Upper lobe of right lung (tissue), 1 donor: Measurements from ENCODE around the gene LLGL1. TPM values are rescaled to one million over a fixed set of nuclear protein-coding genes. Genes with fewer than 3 reads are reported as not detected.

Experiments
- ATAC-seq: fragments of 200-7000 bp; cut with Tn5 transposase; one replicate; pipeline ENCODE4 v1.9.1; 2020; ENCODE audit warnings: mild to moderate bottlenecking, moderate library complexity
- DNase-seq: peaks from one replicate; pipeline ENCODE4 v3.0.0-alpha.2; 2020
- H3K27ac ChIP-seq: fragments of 200-600 bp; one replicate; pipeline ENCODE4 v1.8.0; 2022
- H3K27me3 ChIP-seq: fragments of 200-600 bp; one replicate; pipeline ENCODE4 v1.8.0; 2022; ENCODE audit warnings: mild to moderate bottlenecking
- H3K36me3 ChIP-seq: fragments of 200-600 bp; one replicate; pipeline ENCODE4 v1.8.0; 2022
- H3K4me1 ChIP-seq: fragments of 200-600 bp; one replicate; pipeline ENCODE4 v1.8.0; 2022
- H3K4me3 ChIP-seq: fragments of 200-600 bp; one replicate; pipeline ENCODE4 v1.8.0; 2022; ENCODE audit warnings: mild to moderate bottlenecking
- H3K9me3 ChIP-seq: fragments of 200-600 bp; one replicate; pipeline ENCODE4 v1.8.0; 2022
- CTCF ChIP-seq: fragments of 200-600 bp; IDR thresholded peaks from one replicate; pipeline ENCODE4 v1.8.0; 2022; ENCODE audit warnings: antibody characterized with exemption
- intact Hi-C: fragments of 100-400 bp; cut with DNase I; formaldehyde crosslinking; loops from one replicate; pipeline ENCODE4 v1.11.0; 2022
- total RNA-seq: library from RNA; stranded (reverse); fragmentation: NEBNext Ultra II Directional; extraction: Animal tissue kit (Norgen Biotek cat#: 25700); gene quantifications from one replicate; pipeline ENCODE4 v1.2.1, GENCODE V29; 2021
- donor health status: DM: no; HTN: yes; CAD: no; lungs with severe emphysema.

The LLGL1 gene
- total RNA-seq, 1 donor from 2014 or later, result 11.7 TPM

- H3K9me3 ChIP-seq, result no peaks in the 10 kb centered on the region
- intact Hi-C loops, result no loop called here
- ATAC-seq (peak; percentile 90), DNase-seq (peak; percentile 94)
- H3K4me3 ChIP-seq, result no peak overlapping the region
- no peaks in the 10 kb centered on the region for H3K4me1 ChIP-seq
- H3K27ac ChIP-seq, result no peak overlapping the region
- TF ChIP-seq CTCF, result no peak
- H3K36me3 ChIP-seq, result peaks cover 79% of the 10 kb centered on the region
- H3K27me3 ChIP-seq, result no peaks in the 10 kb centered on the region
Observed at GRCh38 chr17:18246880-18247612, 21.6 kb downstream of the LLGL1 start.

GRCh38 chr17:18247613-18248001, 22.2 kb downstream of the LLGL1 start:
- H3K4me1 ChIP-seq, result no peaks in the 10 kb centered on the region
- no peaks in the 10 kb centered on the region for H3K9me3 ChIP-seq
- H3K27ac ChIP-seq, result peak overlapping the region; percentile 44
- H3K36me3 ChIP-seq, result peaks cover 84% of the 10 kb centered on the region
- no peak overlapping the region for H3K4me3 ChIP-seq
- H3K27me3 ChIP-seq, result no peaks in the 10 kb centered on the region
- no peak for TF ChIP-seq CTCF
- ATAC-seq, result no peak
- intact Hi-C loops, result no loop called here
- DNase-seq, result no peak

GRCh38 chr17:18248300-18248731, 22.9 kb downstream of the LLGL1 start:
- Histone ChIP-seq H3K4me1 (no peaks in the 10 kb centered on the region), H3K36me3 (peaks cover 91% of the 10 kb centered on the region), H3K9me3 (no peaks in the 10 kb centered on the region), H3K27me3 (no peaks in the 10 kb centered on the region), H3K4me3 (no peak overlapping the region), H3K27ac (peak overlapping the region; percentile 44)
- ATAC-seq, result peak; percentile 68
- intact Hi-C loops, result no loop called here
- DNase-seq, result no peak
- peak; percentile 55 for TF ChIP-seq CTCF

- intact Hi-C loops, result no loop called here
- H3K27me3 ChIP-seq, result no peaks in the 10 kb centered on the region
- H3K4me3 ChIP-seq, result no peak overlapping the region
- no peaks in the 10 kb centered on the region for H3K9me3 ChIP-seq
- no peak for ATAC-seq
- peaks cover 94% of the 10 kb centered on the region for H3K36me3 ChIP-seq
- no peaks in the 10 kb centered on the region for H3K4me1 ChIP-seq
- TF ChIP-seq CTCF, result no peak
- H3K27ac ChIP-seq, result peak overlapping the region; percentile 6
- DNase-seq, result no peak
Observed at GRCh38 chr17:18248811-18249210, 23.4 kb downstream of the LLGL1 start.

GRCh38 chr17:18250259-18250658, 24.8 kb downstream of the LLGL1 start:
- Histone ChIP-seq H3K27ac (no peak overlapping the region), H3K9me3 (no peaks in the 10 kb centered on the region), H3K4me3 (no peak overlapping the region), H3K27me3 (no peaks in the 10 kb centered on the region), H3K36me3 (peaks cover 95% of the 10 kb centered on the region), H3K4me1 (no peaks in the 10 kb centered on the region)
- peak; percentile 2 for ATAC-seq
- no peak for TF ChIP-seq CTCF
- no peak for DNase-seq
- intact Hi-C loops, result no loop called here

GRCh38 chr17:18250708-18251107, 25.3 kb downstream of the LLGL1 start:
- no peak overlapping the region for H3K4me3 ChIP-seq
- no peak for DNase-seq
- H3K4me1 ChIP-seq, result no peaks in the 10 kb centered on the region
- H3K27me3 ChIP-seq, result no peaks in the 10 kb centered on the region
- H3K36me3 ChIP-seq, result peaks cover 95% of the 10 kb centered on the region
- no peaks in the 10 kb centered on the region for H3K9me3 ChIP-seq
- intact Hi-C loops, result no loop called here
- no peak overlapping the region for H3K27ac ChIP-seq
- TF ChIP-seq CTCF, result no peak
- no peak for ATAC-seq
